Stimulated activated CD4-positive, alpha-beta T cell treated with anti-CD3 and anti-CD28 coated beads, Interleukin-4, amount 100 ng/mL, for 1 hour (primary cell): ENCODE measurements around the gene HLA-DMA.
A peak's percentile ranks its signal among the peaks of the same experiment; 100 is the strongest.

Source experiments
- DNase-seq: peaks from one replicate; pipeline ENCODE4 v3.0.0-alpha.2; 2020

The HLA-DMA gene

DNA sequence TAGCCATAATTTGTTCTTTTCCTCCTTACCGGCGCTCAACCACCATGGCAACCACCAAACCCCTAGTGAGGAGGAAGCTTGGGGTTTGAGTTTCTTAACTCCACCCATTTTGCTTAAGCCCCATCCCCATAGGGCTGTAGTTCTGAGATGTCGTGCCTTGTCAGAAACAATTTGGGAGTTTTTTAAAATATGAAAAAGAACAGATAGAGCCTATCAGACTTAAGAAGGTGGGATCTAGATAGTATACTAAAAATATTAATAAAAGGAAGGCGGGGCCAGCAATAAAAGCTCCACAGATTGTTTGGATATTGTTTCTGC is 21.1 kb upstream of the HLA-DMA start:
- DNase-seq: no peak

GRCh38 chr6:32973144-32974015 is 20.5 kb upstream of the HLA-DMA start:
- DNase-seq: peak; percentile 56

GRCh38 chr6:32972353-32973143 is 19.7 kb upstream of the HLA-DMA start:
- peak; percentile 53 for DNase-seq

DNA sequence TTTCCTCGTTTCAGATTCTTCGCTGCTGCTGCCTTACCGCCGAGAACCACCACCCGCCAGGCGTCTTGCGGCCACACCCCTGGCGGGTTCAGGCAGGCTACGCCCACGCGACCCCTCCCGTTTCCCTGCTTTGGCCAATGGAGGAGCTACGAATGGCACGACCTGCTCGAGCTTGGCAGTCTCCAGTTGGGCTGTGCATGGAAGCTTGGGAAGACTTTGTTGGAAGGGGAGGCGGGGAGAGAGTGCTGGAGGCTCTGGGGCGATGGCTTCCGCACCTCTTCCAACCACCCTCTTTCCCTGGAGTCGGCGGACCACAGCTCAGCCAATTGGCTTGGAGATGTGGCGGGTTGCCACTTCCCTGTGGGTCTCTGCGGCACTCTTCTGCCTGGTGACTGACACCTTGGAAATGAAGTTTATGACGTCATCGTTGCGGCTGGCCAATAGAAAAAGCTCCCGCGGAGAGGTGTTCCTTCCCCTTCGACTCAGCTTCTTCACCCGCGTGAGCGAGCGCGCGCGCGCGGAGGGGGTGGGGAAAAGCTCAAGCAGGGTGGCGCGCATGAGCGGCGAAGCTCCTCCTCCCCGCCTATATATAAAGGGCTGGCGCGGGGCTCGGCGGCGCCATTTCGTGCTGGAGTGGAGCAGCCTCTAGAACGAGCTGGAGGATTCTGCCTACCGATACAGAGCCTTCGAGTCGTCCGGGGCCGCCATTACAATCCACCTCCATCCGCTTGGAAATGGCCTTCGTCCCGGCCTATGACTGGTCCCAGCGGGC is 18.9 kb upstream of the HLA-DMA start:
- peak; percentile 99 for DNase-seq

DNA sequence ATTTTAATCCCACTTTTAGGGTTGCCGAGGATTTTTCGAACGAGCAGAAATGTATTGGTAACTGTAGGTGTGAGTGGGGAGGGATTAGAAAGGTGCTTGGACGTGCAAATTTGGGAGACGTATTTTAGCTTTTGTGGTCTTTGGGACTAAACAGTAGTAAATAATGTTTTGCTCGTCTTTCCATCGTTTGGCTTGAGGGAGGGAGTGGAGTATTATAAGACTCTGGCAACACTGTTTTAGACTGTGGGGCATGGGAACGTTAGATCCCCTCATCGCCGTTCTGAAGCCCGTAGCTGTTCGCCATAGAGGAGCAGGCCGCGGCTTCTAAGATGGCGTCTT is 18.3 kb upstream of the HLA-DMA start:
- no peak for DNase-seq

- peak; percentile 81 for DNase-seq
Measured at GRCh38 chr6:32970413-32971241, 17.7 kb upstream of the HLA-DMA start.

DNA sequence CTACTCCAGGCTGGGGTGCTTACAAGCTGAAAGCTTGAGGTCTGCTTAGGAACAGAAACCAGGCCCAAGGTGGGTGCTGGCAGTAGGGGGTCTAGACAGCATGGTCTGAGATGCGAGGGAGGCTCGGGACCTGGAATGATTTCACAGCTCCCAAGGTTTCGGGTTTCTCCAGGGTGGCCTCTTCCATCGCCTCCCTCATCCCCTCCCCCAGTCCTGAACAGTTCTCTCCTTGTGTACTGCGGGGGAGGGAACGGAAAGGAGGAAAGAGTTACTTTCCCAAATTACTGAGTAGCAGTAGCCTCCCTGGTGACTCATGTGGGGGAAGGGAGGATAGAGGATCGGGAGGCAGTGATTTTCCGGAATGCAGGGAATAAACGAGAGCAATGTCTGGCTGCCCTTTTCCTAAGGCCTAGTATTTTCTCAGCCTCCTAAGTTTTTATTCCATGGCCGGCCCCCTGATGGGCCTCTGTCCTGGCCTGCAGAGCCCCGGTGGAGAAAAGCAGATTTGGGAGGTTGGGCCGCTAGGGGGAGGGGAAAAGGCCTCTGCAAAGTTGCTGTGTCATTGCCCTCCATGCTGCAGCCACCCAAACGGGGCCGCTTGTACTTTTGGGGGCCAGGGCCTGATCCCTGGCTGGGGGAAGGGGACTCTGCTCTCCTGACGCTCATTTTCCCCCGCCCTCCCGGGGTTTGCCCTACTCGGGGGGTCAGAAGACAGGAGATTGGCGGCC is 17.0 kb upstream of the HLA-DMA start:
- peak; percentile 74 for DNase-seq

DNA sequence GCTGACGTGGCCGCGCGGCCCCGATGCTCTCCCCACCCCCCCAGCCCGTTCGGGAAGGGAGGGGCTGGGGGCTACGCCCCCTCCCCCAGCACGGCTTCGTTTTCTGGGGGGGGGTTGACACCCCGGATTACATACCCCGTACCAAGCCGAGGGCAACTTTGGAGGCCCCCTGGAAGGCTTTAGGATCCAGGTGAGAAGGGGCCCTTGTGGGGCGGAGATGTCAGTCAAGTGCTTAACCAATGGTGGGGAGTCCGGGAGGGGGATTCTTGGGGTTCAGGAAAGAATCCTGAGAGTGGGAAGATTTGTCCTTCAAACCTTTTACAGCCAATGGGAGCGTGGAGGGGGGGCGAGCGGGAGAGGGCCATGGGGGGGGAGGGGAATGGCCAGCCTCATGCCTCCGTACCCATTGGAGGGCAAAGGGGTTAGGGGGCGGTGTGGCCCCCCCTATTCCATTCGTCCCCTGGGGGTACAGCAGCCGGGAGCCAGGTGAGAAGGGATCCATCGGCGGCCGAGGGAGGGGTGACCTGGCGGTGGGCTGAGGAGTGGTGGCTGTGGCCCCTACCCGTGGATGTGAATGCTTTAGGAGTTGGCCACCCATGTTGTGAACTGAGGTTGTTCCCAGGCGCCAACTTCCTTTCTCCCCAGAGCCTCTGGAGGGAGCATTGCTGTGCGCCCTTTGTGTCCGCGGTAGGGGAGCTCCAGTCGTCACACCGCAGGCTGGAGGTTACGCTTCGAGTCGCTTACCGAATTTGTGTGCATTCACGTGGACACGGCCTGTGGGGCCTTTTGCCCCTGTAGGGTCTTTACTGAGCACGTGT is 16.2 kb upstream of the HLA-DMA start:
- DNase-seq: peak; percentile 77

DNA sequence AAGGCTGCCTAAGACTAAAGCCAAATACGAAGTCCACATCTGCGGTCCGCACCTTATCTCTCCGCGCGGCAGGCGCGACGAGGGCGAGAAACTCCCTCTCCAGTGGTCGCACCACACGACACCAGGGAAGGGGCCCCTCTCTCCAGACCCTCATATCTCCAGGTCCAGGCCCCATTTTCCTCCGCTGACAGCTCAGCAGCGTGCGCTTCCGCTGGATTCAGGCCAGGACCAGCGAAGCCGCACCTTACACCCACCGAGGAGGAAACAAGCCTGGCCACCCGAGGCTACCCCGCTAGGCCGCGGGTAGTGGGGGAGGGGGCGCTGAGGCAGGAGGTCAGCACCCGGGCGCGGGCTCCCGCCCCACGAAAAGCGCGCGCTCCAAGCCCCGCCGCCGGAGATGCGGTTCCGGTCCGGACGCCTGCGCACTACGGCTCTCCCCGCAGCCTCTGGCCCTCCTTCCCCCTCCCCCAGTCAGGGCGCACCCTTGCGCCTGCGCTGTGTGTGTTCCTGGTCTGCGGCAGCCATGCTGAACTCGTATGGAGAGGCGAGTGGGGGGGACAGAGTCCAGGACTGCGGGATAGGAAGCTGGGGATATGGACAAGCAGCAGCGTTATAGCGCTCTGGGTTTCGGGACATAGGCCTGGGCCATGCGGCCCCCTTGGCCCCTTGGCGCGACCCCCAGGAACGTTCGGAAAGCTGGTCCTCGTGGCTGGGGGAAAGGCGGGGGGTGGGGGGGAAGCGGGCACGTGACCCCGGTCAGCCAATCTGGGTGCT is 15.4 kb upstream of the HLA-DMA start, which contains the start of gene BRD2:
Gene BRD2 (plus strand): TSS at position 502 of the 774 bp plus-strand sequence. CDS start 4,305 bp downstream, outside the sequence.
- DNase-seq: peak; percentile 95

DNA sequence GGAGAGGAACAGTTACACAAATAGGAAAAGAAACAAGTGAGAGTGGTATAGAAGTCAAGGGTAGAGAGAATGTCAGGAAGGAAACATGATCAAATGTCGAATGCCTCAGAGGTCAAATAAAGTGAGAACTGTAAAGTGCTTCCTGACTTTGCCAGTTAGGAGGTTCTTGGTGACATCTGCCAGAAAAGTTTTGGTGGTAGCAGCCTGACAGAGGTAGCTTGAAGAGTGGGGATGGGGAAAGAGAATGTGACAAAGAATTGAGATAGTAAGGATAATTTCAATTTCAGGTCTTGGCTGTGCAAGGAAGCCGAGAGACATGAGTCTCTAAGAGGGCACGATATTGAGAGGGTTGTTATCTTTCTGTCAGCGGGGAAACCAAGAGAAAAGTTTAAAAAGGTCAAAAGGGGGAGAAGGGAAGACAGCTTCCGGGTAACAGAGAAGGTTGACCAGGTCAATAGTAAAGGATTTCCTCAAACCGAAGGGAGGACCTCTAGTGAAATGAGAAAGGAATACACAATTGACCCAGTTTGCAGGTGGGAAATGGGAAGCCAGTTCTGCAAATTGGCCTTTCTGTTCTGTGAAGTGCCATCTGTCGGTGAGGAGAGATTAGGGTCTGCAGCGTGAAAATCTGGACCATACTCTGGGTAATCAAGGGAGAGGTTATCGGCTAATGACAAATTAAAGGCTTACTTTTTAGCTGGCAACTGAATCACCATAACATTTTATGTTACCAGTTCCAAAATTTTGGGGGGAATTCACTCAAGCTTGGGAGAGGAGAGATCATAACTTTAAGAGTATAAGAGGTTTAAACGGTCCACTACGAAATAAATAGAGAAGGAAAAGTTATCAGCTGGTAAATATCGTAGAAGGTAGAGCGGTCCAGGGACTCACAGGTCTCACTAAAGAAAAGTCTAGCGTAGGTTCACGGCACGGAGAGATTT is 14.5 kb upstream of the HLA-DMA start:
- no peak for DNase-seq

- DNase-seq: no peak
Measured at GRCh38 chr6:32964776-32965175, 11.9 kb upstream of the HLA-DMA start.

- no peak for DNase-seq
Measured at GRCh38 chr6:32963866-32964265, 11.0 kb upstream of the HLA-DMA start.

DNA sequence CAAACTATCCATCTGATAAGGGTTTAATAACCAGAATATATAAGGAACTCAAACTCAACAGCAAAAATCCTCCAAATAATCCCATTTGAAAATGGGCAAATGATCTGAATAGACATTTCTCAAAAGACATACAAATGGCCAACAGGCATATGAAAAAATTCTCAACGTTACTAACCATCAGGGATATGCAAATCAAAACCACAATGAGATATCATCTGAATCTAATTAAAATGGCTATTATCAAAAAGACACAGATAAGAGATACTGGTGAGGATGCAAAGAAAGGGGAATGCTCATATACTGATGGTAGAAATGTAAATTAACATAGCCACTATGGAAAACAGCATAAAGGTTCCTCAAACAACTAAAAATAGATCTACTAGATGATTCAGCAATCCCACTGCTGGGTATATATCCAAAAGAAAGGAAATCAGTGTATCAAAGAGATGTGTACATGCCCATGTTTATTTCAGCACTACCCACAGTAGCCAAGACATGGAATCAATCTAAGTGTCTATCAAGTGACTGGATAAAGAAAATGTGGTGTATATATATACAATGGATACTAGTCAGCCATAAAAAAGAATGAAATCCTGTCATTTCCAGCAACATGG is 9.4 kb upstream of the HLA-DMA start:
- no peak for DNase-seq

GRCh38 chr6:32960563-32960962 is 7.7 kb upstream of the HLA-DMA start:
- no peak for DNase-seq

GRCh38 chr6:32956176-32956575 is 3.3 kb upstream of the HLA-DMA start:
- no peak for DNase-seq

DNA sequence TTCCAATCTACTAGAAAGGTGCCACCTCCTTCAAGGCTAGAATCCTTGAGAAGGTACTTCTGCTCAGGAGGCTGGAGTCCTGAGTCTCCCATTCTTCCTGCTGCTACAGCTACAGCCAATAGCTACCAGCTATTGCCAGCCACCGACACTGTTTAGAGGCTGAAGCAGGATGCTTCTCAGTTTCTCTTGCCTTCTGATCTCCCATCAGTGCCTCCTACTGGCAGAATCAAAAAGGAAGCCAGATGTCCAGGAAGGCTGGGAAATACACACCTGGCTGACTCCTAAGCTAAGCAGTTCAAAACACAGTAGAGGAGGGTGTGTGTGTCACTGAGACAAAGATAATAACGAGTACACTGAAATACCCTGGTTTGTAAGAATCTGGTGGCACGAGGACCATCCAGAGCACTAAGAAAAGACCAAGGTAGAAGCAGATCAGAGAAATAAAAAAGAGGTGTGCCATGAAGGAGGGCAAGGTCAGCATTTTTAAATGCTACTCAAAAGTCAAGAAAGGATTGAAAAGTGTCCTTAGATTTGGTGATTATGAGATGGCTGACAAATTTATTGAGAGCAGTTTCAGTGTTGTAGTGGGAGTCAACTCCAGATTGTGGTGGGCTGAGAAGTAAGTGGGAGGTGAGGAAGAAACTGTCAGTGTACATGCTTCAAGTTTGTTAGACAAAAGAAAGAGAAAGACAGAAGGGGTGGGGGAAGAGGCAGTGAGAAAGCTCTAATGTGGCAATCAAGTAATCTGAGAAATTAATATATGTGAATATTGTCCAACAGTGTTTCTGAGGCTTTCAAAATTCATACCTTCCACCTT is 2.3 kb upstream of the HLA-DMA start:
- no peak for DNase-seq

DNA sequence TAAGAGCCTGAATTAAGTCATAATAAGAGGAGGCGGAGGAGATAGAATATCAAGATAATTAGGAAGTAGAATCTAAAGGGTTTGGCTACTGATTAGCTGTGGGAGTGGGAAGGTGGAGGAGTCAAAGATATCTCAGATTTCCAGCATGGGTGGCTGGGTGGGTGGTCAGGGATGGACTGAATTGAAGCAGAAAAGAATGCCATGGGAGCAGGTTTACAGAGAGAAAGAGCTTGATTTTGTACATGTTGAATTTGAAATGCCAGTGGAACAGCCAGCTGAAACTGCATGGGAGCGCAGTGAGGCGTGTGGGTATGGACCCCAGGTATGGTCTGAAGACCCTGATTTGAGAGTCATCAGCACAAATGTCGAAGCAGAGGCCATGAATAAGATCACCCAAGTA is 1.4 kb upstream of the HLA-DMA start:
- DNase-seq: no peak

DNA sequence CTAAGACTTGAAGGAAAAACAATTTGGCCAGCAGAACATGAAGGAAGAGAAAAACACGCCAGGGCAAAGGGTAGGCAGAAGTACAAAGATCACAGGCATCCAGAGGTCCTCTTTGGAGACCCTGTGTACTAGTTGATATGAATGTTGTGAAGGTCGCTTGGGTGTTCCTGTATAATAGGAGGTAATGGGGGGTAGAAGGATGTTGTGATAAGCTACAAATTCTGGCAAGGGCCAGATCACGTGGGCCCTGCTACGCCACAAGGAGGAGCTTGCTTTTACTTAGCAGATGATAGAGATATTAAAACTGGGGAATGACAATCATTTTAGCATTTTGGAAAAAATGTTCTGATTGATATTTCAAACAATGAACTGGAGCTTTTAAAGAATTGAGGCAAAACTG is 878 bp upstream of the HLA-DMA start:
- no peak for DNase-seq
